Vagina (tissue), 2 donors: ENCODE data around the gene TP53I3. TPM values are rescaled to one million over a fixed set of nuclear protein-coding genes. Genes with fewer than 3 reads are reported as not detected.

ENCODE experiments used
- DNase-seq, 2 donors: peaks; one replicate each; pipeline ENCODE4 v3.0.0-alpha.2; 2017; ENCODE audit errors: extremely low spot score in 2 of 2
- H3K27ac ChIP-seq: fragments of 200-600 bp; sonication (generic); one replicate; pipeline ENCODE4 v1.5.1; 2019
- H3K27me3 ChIP-seq: fragments of 200-600 bp; sonication (generic); one replicate; pipeline ENCODE4 v1.5.1; 2019
- H3K36me3 ChIP-seq, 2 donors: fragments of 200-600 bp; sonication (generic); one replicate each; pipeline ENCODE4 v1.5.1; 2017 to 2019
- H3K4me1 ChIP-seq: fragments of 200-600 bp; sonication (generic); one replicate; pipeline ENCODE4 v1.5.1; 2019
- H3K4me3 ChIP-seq, 2 donors: fragments of 200-600 bp; sonication (generic); 1 replicate in 1 of 2; 2 replicates in 1 of 2; pipeline ENCODE4 v1.5.1; 2016 to 2019
- H3K9me3 ChIP-seq: fragments of 200-600 bp; sonication (generic); one replicate; pipeline ENCODE4 v1.5.1; 2019
- CTCF ChIP-seq, 3 experiments: fragments of 450-650 bp in 2 of 3; fragments of 200-600 bp in 1 of 3; sonication (generic) in 1 of 3; IDR thresholded peaks; one replicate each; pipeline ENCODE4 v1.5.1; 2017 to 2019; ENCODE audit warnings: antibody characterized with exemption in 3 of 3, mild to moderate bottlenecking in 2 of 3, moderate library complexity in 2 of 3
- POLR2A ChIP-seq, 2 donors: fragments of 450-650 bp; IDR thresholded peaks; one replicate each; pipeline ENCODE4 v1.6.1; 2017; ENCODE audit warnings: antibody characterized with exemption in 2 of 2, mild to moderate bottlenecking in 2 of 2, moderate library complexity in 2 of 2
- POLR2AphosphoS5 ChIP-seq, 2 donors: sonication (generic); formaldehyde crosslinking; IDR thresholded peaks; one replicate each; pipeline ENCODE4 v1.9.0; 2017; ENCODE audit warnings: antibody characterized with exemption in 2 of 2, mild to moderate bottlenecking in 2 of 2, low read depth in 1 of 2; ENCODE audit not compliant: insufficient read depth in 1 of 2
- intact Hi-C: fragments of 100-400 bp; cut with DNase I; formaldehyde crosslinking; loops from one replicate; pipeline ENCODE4 v1.15.1; 2023
- total RNA-seq: library from RNA; depleted of rRNA; stranded (reverse); fragments of >200 nt; gene quantifications from one replicate; pipeline ENCODE4 v1.2.3, GENCODE V29; 2016

TP53I3 gene
- total RNA-seq, 1 donor from 2014 or later = 31.9 TPM

- no peak for TF ChIP-seq POLR2A (IDR thresholded peaks at IDR 0.05)
- TF ChIP-seq CTCF (IDR thresholded peaks at IDR 0.05) = no peak
- TF ChIP-seq POLR2AphosphoS5 (IDR thresholded peaks at IDR 0.05; ENCODE audit: insufficient read depth in 1 of 2, low read depth in 1 of 2) = no peak
- H3K4me1 ChIP-seq = peaks cover 35% of the 10 kb centered on the region
- H3K36me3 ChIP-seq = no peaks in the 10 kb centered on the region
- no peaks in the 10 kb centered on the region for H3K27me3 ChIP-seq
- H3K9me3 ChIP-seq = no peaks in the 10 kb centered on the region
- peak overlapping the region; percentile 82 for H3K27ac ChIP-seq
- peak overlapping the region; percentile 81 to 92 for H3K4me3 ChIP-seq
- intact Hi-C loops = no loop called here
- DNase-seq = no peak
These were observed 34.3 kb downstream of the TP53I3 start for GRCh38 chr2:24050041-24050979.

GRCh38 chr2:24049485-24050021, 35.1 kb downstream of the TP53I3 start, which contains the start of gene FKBP1B:
TSS of gene FKBP1B (plus strand) at chr2:24049741. CDS start at chr2:24049850, 109 bp downstream.
- intact Hi-C loops = loop anchor here (10.0 kb wide), 1 partner anchor 125 kb away; the partner anchor contains the start of gene ATAD2B
- Histone ChIP-seq H3K36me3 (no peaks in the 10 kb centered on the region), H3K4me3 (peak within 1 kb of the TSS; percentile 81 to 92), H3K27me3 (no peaks in the 10 kb centered on the region), H3K27ac (peak within 1 kb of the TSS; percentile 82), H3K9me3 (no peaks in the 10 kb centered on the region), H3K4me1 (peaks cover 35% of the 10 kb centered on the region)
- no peak for DNase-seq
- TF ChIP-seq CTCF (IDR thresholded peaks at IDR 0.05) = no peak
- TF ChIP-seq POLR2AphosphoS5 (IDR thresholded peaks at IDR 0.05; ENCODE audit: insufficient read depth in 1 of 2, low read depth in 1 of 2) = peak in 1 of 2 donors; percentile 41
- TF ChIP-seq POLR2A (IDR thresholded peaks at IDR 0.05) = no peak

GRCh38 chr2:24048769-24049484, 35.7 kb downstream of the TP53I3 start:
- intact Hi-C loops = loop anchor here (10.0 kb wide), 1 partner anchor 124 kb away; the partner anchor contains the start of gene ATAD2B
- DNase-seq = no peak
- peak overlapping the region; percentile 82 for H3K27ac ChIP-seq
- peaks cover 35% of the 10 kb centered on the region for H3K4me1 ChIP-seq
- no peak for TF ChIP-seq POLR2AphosphoS5 (IDR thresholded peaks at IDR 0.05; ENCODE audit: insufficient read depth in 1 of 2, low read depth in 1 of 2)
- TF ChIP-seq CTCF (IDR thresholded peaks at IDR 0.05) = no peak
- TF ChIP-seq POLR2A (IDR thresholded peaks at IDR 0.05) = no peak
- no peaks in the 10 kb centered on the region for H3K36me3 ChIP-seq
- H3K4me3 ChIP-seq = peak overlapping the region; percentile 81 to 92
- H3K9me3 ChIP-seq = no peaks in the 10 kb centered on the region
- no peaks in the 10 kb centered on the region for H3K27me3 ChIP-seq

- H3K4me3 ChIP-seq = peak overlapping the region; percentile 58 to 89
- no peaks in the 10 kb centered on the region for H3K9me3 ChIP-seq
- H3K27me3 ChIP-seq = no peaks in the 10 kb centered on the region
- no peak overlapping the region for H3K27ac ChIP-seq
- peaks cover 35% of the 10 kb centered on the region for H3K4me1 ChIP-seq
- H3K36me3 ChIP-seq = no peaks in the 10 kb centered on the region
- intact Hi-C loops = loop anchor here (10.0 kb wide), 1 partner anchor 123 kb away; the partner anchor contains the start of gene ATAD2B
- DNase-seq = no peak
- TF ChIP-seq CTCF (IDR thresholded peaks at IDR 0.05) (no peak), POLR2A (IDR thresholded peaks at IDR 0.05) (no peak), POLR2AphosphoS5 (IDR thresholded peaks at IDR 0.05; ENCODE audit: insufficient read depth in 1 of 2, low read depth in 1 of 2) (no peak)
These were observed 37.0 kb downstream of the TP53I3 start for GRCh38 chr2:24047703-24048033.
